A549 treated with Mapracorat at 1 μM for 4 hours (cell line): ENCODE data around the gene ZFP92. TPM values are rescaled to one million over a fixed set of nuclear protein-coding genes. Genes with fewer than 3 reads are reported as not detected.

Experiments
- total RNA-seq: library from RNA; stranded (reverse); fragments of 200-300 nt; extraction: Qiagen RNA extraction; gene quantifications from 5 replicates; pipeline ENCODE4 v1.2.3, GENCODE V29; 2022

ZFP92 gene, protein sequence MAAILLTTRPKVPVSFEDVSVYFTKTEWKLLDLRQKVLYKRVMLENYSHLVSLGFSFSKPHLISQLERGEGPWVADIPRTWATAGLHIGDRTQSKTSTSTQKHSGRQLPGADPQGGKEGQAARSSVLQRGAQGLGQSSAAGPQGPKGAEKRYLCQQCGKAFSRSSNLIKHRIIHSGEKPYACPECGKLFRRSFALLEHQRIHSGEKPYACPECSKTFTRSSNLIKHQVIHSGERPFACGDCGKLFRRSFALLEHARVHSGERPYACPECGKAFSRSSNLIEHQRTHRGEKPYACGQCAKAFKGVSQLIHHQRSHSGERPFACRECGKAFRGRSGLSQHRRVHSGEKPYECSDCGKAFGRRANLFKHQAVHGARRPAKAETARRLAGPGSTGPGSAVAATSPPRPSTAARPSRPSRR
- 0.42 to 0.72 TPM (median 0.55 TPM) in 5 replicates for total RNA-seq

DNA sequence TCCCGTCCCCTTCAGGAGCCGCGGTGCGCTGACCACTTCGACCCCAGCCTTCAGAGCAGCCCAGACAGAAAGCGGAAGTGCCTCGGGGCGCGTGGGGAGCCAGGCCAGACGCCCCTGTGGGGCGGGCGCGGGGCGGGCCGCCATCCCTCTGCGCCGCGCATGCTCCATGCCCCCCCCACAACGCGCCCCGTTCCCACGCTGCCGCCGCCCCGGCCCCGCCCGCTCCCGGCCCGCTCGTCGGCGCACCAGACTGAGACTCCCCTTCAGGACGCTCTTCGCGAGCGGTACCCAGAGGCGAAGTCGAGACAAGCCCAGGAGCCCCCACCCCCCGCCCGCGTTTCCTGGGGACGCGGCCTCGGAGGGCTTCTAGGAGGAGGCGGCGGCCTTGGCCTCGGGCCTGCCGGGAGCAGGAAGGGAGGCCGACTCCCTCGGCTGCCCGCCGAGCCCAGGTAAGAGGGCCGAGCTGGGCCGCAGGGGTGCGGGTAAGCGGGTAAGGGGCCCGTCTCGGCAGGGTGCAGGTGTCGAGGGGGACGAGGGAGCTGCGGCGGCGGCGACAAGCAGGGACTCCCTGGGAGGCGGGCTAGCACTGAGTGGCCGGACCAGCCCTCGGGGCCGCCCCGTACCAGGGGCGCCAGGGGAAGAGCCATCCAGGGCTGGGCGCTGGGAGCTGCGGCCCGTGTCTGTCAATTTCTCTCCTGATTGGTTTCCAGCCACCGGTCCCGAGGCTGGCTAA lies at the start of gene ZFP92:
TSS of gene ZFP92 (plus strand) at position 218 of the 733 bp plus-strand sequence. CDS start 6,851 bp downstream, outside the sequence.

DNA sequence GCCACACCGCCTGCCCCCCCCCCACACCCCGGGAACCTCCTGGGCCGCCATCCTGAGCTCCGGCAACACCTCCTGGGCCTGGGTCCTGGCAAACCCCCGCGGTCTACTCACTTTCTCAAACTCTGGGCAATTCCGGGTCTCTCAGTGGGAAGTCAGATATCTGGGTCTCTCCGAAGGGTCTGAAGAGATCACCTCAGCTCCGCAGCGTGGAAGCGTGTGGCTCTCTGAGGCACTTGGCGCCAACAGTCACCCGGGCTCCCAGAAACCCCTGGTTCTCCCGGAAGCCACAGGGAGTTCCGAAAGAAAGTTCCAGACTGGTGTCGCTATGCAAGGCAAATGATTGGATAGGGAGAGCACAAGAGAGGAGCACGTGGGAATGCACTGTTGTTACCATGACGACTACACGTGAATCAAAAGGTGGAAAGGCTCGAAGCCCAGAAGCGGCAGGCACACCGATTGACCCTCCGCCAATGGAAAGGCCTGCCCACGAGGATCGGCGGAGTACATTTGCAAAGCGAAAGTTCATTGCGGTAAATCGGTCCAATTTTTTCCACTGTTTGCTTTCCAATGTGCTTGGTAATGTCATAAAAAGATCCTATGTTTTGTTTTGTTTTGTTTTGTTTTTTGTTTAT lies 10.0 kb upstream of the ZFP92 start, which contains the start of gene PNMA6E:
TSS of gene PNMA6E (minus strand) at position 218 of the 632 bp plus-strand sequence. CDS start 2,501 bp downstream, outside the sequence.

DNA sequence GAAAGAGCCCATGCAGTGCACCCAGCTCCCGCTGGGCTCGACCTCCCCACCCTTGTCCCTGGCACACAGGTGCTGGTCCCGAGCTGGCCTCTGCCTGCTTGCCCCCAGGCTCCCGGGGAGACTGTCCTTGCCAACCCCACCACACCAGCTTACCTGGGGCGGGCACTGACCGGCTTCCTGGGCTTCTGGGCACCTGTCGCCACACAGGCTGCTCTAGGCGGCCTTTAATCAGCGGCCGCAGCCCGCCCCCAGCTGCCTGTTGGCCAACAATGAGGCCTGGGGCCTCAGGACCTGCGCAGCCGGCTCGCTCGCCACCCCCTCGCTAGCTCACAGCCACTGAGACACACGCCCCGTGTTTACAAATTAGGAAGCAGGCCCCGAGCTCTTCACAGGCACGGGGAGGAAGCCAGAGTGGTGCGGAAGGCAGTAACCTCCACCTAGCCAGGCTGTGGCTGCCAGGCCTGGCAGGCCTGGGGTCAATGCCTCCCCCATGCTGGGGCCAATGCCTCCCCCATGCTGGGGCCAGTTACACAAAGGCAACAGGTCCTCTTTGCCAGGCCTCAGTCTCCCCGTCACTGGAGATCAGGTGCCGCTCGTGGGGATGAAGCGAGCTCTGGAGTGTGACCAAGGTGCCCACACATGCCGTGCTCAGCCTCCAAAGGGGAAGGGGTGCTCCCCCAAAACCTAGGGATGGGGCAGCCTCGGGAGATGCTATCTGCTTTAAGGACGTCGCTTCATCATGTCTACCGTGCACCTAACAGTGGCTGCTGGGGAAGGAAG lies 34.8 kb downstream of the ZFP92 start, which contains the start of gene TREX2:
TSS of gene TREX2 (minus strand) at position 201 of the 780 bp plus-strand sequence. CDS start 626 bp downstream, outside the sequence.

Other genes starting within 250 kb of the ZFP92 start
- 0.09 to 0.13 TPM (median 0.12 TPM) in 4 of 5 replicates, not detected in the other for gene MAGEA1, start 232.2 kb upstream of the ZFP92 start, total RNA-seq
- gene PNMA6F, start 89.7 kb upstream of the ZFP92 start, total RNA-seq, result not detected in 5 replicates
- gene ZNF275, start 77.3 kb upstream of the ZFP92 start, total RNA-seq, result 5.3 to 6.1 TPM (median 5.4 TPM) in 5 replicates
- not detected in 5 replicates for gene PNMA6E, start 10.1 kb upstream of the ZFP92 start, total RNA-seq
- 0.96 to 1.7 TPM (median 1.3 TPM) in 5 replicates for gene TREX2, start 34.6 kb downstream of the ZFP92 start, total RNA-seq
- 48.5 to 54.8 TPM (median 50.7 TPM) in 5 replicates for gene HAUS7, start 59.1 kb downstream of the ZFP92 start, total RNA-seq
- gene BGN, start 83.5 kb downstream of the ZFP92 start, total RNA-seq, result 0.07 to 0.08 TPM in 2 of 5 replicates, not detected in the others
- gene ATP2B3, start 106.2 kb downstream of the ZFP92 start, total RNA-seq, result 0.06 to 0.14 TPM (median 0.10 TPM) in 5 replicates
- 42.8 to 61.8 TPM (median 59.8 TPM) in 5 replicates for gene CCNQ, start 187.7 kb downstream of the ZFP92 start, total RNA-seq
- gene DUSP9, start 235.7 kb downstream of the ZFP92 start, total RNA-seq, result 0.89 to 1.9 TPM (median 1.4 TPM) in 5 replicates